VCaP (cell line): ENCODE results near the gene ATAD3C.
"Not testable (repeated sequence)": the region's sequence is repeated elsewhere in the genome, so short reads cannot be mapped to it uniquely, and the experiment has no call there.

Experiments used
- H3K27ac ChIP-seq: fragments of 450-650 bp; 2 replicates; pipeline ENCODE4 v1.5.1; 2017
- CTCF ChIP-seq: fragments of 450-650 bp; conservative IDR thresholded peaks from 2 replicates; pipeline ENCODE4 v1.5.1; 2017; ENCODE audit warnings: mild to moderate bottlenecking, moderate library complexity

Gene ATAD3C

GRCh38 chr1:1483714-1484113 is 34.2 kb downstream of the ATAD3C start:
- TF ChIP-seq CTCF, result no peak
- no peak overlapping the region for H3K27ac ChIP-seq

DNA sequence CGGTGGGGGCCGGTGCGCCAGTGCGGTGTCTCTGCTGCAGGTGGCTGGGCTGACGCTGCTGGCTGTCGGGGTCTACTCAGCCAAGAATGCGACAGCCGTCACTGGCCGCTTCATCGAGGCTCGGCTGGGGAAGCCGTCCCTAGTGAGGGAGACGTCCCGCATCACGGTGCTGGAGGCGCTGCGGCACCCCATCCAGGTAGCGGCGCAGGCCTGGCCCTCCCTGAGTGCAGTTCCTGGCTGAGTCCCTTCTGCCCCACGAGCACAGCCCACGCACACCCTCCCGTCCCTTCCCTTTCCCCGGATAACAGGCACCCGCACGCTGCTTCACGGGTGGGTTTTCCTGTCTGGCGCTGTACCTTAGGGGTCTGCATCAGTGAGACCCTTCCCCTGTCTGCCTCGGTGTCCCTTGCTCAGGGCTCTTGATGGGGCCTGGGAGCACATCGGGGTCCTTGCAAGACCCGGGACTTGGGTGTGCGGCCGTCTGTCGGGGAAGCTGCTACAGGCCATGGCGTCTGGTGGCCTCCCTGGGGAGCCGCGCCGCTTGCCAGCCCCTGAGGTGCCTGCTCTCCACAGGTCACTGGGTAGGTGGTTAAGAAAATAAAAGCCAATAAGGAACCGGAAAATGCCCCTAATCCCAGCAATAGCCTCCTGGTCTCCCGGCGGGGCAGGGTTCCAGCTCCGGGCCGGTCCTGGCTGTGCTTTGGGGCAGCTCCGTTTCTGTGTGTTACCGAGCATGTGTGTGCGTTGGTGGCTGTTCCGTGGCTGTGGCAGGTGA is 35.7 kb downstream of the ATAD3C start:
- H3K27ac ChIP-seq, result not testable (repeated sequence)

DNA sequence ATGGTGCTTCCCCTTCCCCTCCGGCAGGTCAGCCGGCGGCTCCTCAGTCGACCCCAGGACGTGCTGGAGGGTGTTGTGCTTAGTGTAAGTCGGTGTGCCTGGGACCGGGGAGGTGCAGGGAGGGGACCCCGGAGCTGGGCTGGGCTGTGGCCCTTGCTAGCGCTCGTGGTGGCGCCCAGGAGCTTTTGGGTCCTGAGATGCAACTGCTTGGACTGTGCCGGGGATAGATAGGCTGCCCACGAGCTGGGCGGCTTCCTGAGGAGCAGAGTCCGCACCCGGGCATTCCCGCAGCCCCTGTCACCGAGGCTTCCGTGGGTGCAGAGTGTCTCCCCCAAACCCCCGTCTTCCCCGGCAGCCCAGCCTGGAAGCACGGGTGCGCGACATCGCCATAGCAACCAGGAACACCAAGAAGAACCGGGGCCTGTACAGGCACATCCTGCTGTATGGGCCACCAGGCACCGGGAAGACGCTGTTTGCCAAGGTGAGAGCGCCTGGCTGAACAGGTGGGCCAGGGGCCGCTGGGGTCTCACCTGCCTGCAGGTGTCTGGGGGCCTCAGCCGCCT is 36.3 kb downstream of the ATAD3C start:
- not testable (repeated sequence) for H3K27ac ChIP-seq

DNA sequence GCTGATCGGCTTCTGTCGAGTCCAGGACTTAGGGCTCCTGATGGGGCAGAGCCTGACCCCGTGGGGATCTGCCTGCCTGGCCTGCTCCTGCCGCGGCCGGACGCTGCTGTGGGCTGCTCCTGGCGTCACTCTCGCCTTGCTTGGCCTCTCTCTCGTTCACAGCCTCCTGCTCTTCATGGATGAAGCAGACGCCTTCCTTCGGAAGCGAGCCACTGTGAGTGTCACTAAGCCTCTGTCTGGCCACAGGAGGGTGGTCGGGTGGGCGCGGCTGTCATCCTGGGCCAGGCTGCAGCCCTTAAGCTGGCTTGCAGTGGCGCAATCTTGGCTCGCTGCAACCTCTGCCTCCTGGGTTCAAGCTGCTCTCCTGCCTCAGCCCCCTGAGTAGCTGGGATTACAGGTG is 38.2 kb downstream of the ATAD3C start:
- no peak for TF ChIP-seq CTCF
- H3K27ac ChIP-seq, result no peak overlapping the region

DNA sequence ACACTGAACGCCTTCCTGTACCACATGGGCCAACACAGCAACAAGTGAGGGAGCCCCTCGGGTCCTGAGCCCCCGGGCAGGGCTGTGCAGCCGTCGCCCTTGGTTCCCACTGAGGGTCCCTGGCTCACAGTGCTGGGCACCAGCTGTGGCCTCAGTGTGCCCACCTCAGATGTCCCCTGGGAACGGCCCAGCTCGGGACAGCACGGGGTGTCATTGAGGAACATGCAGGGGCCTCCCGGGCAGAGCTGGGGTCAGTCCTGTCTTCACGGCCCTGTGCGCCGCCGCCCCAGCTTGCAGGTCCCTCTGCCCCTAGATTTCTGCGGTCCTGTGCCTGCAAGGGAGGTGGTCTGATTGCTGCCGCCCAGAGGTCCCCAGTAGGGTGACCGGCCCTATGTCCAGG is 39.7 kb downstream of the ATAD3C start:
- no peak for TF ChIP-seq CTCF
- no peak overlapping the region for H3K27ac ChIP-seq

DNA sequence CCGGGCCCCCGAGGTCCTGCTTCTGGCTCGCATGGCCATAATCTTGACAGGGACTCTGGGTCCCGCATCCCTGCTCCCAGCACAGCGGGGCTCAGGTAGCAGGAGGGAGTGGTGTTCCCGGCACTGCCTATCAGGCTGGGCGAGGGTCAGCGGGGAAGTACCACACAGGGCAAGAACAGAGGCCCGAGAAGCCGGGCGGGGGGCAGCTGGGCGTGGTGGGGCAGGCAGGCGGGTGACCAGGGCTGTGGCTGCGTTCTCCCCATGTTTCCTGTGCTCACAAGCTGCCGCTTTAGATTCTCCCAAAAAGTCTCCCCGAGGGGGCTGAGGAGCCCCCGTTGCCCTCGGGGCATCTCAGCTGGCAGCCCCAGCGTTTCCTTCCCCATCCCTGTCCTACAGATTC is 40.4 kb downstream of the ATAD3C start:
- TF ChIP-seq CTCF, result no peak
- no peak overlapping the region for H3K27ac ChIP-seq

GRCh38 chr1:1490633-1491230 is 41.2 kb downstream of the ATAD3C start:
- H3K27ac ChIP-seq, result no peak overlapping the region
- no peak for TF ChIP-seq CTCF

DNA sequence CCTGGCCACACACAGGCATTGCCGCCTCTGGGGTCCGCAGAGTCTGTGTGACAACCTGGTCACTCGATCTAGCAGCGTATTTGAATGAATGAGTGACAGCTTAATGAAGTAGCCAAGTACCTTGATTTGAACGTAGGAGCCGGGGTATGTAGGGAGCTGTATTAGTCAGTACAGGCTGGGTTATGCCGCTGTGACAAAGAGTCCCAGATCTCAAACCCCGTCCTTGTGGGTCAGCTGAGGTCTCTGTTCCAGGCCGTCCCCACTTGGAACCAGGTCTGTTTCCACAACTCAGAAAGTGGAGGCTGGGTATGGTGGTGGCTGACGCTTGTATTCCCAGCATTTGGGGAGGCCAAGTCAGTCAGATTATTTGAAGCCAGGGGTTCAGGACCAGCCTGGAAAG is 42.1 kb downstream of the ATAD3C start:
- H3K27ac ChIP-seq, result no peak overlapping the region
- no peak for TF ChIP-seq CTCF

GRCh38 chr1:1494311-1494710 is 44.8 kb downstream of the ATAD3C start:
- H3K27ac ChIP-seq, result not testable (repeated sequence)

DNA sequence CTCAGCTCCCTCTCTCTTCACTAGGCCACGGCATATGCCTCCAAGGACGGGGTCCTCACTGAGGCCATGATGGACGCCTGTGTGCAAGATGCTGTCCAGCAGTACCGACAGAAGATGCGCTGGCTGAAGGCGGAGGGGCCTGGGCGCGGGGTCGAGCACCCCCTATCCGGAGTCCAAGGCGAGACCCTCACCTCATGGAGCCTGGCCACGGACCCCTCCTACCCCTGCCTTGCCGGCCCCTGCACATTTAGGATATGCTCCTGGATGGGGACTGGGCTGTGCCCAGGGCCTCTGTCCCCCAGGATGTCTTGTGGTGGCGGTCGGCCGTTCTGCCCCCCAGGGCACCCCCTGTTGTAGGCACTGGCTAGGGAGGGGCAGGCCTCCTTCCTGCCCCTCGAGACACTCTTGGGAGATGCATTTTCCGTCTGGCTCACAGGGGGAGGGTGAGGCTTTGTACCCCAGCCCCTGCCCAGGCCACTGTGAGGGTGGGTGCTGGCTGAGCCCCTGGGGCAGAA is 46.0 kb downstream of the ATAD3C start:
- H3K27ac ChIP-seq, result not testable (repeated sequence)
